GM12891 (cell line): ENCODE measurements around the gene SPPL3.

Experiments used
- POLR2A ChIP-seq: IDR thresholded peaks from 2 replicates; pipeline ENCODE4 v1.6.1; 2011; ENCODE audit warnings: low read depth, low read length, control low read depth
- POLR2AphosphoS5 ChIP-seq: IDR thresholded peaks from 2 replicates; pipeline ENCODE4 v1.6.1; 2011; ENCODE audit warnings: low read depth, low read length, control low read depth
- TAF1 ChIP-seq: IDR thresholded peaks from 2 replicates; pipeline ENCODE4 v1.6.1; 2011; ENCODE audit warnings: low read depth, low read length, control low read depth

GRCh38 chr12:120767071-120768024, 136.8 kb downstream of the SPPL3 start:
- TF ChIP-seq POLR2A (no peak), POLR2AphosphoS5 (no peak), TAF1 (no peak)
